ENCODE data around the gene SPTBN4. TPM values are rescaled to one million over a fixed set of nuclear protein-coding genes. Genes with fewer than 3 reads are reported as not detected.
"Not testable (repeated sequence)": the region's sequence is repeated elsewhere in the genome, so short reads cannot be mapped to it uniquely, and the experiment has no call there.

Gene SPTBN4
- total and polyA plus RNA-seq, 2 experiments from 2014 or later, result 0.67 to 1.3 TPM

DNA sequence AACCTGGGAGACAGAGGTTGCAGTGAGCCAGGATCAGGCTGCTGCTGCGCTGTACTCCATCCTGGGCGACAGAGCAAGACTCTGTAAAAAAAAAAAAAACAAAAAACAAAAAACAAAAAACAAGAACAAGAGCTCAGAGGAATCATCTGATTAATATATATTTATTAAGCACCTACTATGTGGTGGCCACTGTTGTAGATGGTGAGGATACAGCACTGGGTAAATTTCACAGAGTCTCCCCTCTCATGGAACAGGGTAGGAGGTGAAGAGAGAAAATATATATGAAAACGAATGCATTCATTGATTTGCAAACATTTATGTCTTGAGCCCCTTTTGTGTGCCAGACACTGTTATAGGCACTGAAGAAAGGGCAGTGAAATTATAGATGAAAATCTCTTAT lies 35.1 kb upstream of the SPTBN4 start:
- Histone ChIP-seq H3K4me2 (no peak overlapping the region), H3K27me3 (no peaks in the 10 kb centered on the region), H3K4me1 (ENCODE audit: insufficient read depth) (peaks cover 19% of the 10 kb centered on the region), H2AFZ (no peak overlapping the region), H3K9me2 (replicated peaks; ENCODE audit: insufficient read depth) (no peaks in the 10 kb centered on the region), H3K27ac (peak overlapping the region; percentile 97), H4K20me1 (ENCODE audit: insufficient read depth, poor library complexity, severe bottlenecking) (no peaks in the 10 kb centered on the region), H3K4me3 (no peak overlapping the region), H3K9me3 (ENCODE audit: low read depth) (no peaks in the 10 kb centered on the region), H3K79me2 (peaks cover 14% of the 10 kb centered on the region), H3K36me3 (replicated peaks; ENCODE audit: insufficient read depth, low read depth) (no peaks in the 10 kb centered on the region)
- no peak for DNase-seq (ENCODE audit: low spot score)
- TF ChIP-seq, protein P1, sequence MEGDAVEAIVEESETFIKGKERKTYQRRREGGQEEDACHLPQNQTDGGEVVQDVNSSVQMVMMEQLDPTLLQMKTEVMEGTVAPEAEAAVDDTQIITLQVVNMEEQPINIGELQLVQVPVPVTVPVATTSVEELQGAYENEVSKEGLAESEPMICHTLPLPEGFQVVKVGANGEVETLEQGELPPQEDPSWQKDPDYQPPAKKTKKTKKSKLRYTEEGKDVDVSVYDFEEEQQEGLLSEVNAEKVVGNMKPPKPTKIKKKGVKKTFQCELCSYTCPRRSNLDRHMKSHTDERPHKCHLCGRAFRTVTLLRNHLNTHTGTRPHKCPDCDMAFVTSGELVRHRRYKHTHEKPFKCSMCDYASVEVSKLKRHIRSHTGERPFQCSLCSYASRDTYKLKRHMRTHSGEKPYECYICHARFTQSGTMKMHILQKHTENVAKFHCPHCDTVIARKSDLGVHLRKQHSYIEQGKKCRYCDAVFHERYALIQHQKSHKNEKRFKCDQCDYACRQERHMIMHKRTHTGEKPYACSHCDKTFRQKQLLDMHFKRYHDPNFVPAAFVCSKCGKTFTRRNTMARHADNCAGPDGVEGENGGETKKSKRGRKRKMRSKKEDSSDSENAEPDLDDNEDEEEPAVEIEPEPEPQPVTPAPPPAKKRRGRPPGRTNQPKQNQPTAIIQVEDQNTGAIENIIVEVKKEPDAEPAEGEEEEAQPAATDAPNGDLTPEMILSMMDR (IDR thresholded peaks at IDR 0.05; ENCODE audit: poor library complexity), result no peak
- TF ChIP-seq EZH2 (IDR thresholded peaks at IDR 0.05; ENCODE audit: borderline replicate concordance) (no peak), EZH2phosphoT487 (IDR thresholded peaks at IDR 0.05; ENCODE audit: low read depth, severe bottlenecking, unreplicated experiment) (no peak)
- 99% methylated on average over 3 of the region's 3 CpGs for WGBS (ENCODE audit: low lambda C conversion rate, missing lambda C conversion rate)

DNA sequence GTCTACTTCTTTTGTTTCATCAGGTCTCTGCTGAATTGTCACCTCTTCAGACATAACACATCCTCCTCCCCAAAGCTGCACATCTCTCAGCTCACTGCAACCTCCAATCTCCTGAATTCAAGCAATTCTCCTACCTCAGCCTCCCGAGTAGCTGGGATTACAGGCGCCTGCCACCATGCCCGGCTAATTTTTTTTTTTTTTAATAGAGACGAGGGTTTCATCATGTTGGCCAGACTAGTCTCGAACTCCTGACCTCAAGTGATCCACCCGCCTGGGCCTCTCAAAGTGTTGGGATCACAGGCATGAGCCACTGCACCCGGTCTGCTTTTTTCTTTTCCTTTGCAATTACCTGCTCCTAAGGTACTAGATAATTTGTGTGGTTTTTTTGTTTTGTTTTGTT lies 34.0 kb upstream of the SPTBN4 start:
- WGBS (ENCODE audit: low lambda C conversion rate, missing lambda C conversion rate), result 65% methylated on average over 7 of the region's 7 CpGs
- H2AFZ ChIP-seq, result peak overlapping the region; percentile 52
- H3K4me1 ChIP-seq (ENCODE audit: insufficient read depth), result peaks cover 19% of the 10 kb centered on the region
- not testable (repeated sequence) for H4K20me1 ChIP-seq (ENCODE audit: insufficient read depth, poor library complexity, severe bottlenecking); DNase-seq (ENCODE audit: low spot score); H3K9me2 ChIP-seq (replicated peaks; ENCODE audit: insufficient read depth); H3K4me3 ChIP-seq; H3K36me3 ChIP-seq (replicated peaks; ENCODE audit: insufficient read depth, low read depth); H3K27me3 ChIP-seq; H3K9me3 ChIP-seq (ENCODE audit: low read depth)
- peak overlapping the region; percentile 76 for H3K4me2 ChIP-seq
- H3K79me2 ChIP-seq, result peaks cover 14% of the 10 kb centered on the region
- peak overlapping the region; percentile 97 for H3K27ac ChIP-seq

DNA sequence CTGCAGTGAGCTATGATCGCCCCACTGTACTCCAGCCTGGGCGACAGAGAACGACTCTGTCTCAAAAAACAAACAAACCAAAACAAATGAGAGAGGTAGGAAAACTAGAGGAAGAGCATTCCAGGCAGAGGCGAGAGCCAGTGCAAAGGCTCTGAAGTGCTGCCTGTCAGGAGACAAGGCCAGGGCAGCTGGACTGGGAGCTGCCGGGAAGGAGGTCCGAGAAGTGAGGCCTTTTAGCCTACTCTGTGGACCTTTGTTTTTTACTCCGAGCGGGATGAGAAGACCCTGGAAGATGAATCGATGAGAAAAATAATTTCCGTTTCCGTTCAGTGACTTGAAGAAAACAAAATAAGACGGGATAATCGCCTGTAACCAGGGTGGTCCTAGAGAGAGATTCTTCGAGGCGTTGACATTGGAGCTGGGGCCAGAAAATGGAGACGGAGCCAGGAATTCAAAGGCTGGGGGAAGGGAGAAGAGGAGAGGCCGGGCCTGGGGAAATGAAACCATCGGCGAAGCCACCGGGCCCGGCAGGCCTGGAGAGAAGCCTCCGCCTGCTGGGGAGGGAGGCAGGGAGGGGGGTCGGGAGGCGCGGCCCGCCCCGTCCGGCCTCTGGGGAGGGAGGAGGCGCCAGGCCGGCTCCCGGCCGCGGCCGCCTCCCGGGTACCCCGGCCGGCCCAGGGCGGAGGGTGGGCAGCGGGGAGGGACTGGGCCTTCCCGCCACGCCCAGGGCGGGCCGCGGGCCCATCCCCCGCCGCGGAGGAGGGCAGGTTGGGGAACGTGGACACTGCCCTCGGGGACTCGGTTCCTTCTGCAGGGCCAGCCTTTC lies 33.2 kb upstream of the SPTBN4 start:
- Histone ChIP-seq H3K9me2 (replicated peaks; ENCODE audit: insufficient read depth) (no peaks in the 10 kb centered on the region), H3K79me2 (peaks cover 14% of the 10 kb centered on the region), H3K27ac (peak overlapping the region; percentile 97), H3K27me3 (no peaks in the 10 kb centered on the region), H3K36me3 (replicated peaks; ENCODE audit: insufficient read depth, low read depth) (no peaks in the 10 kb centered on the region), H3K9me3 (ENCODE audit: low read depth) (no peaks in the 10 kb centered on the region), H2AFZ (peak overlapping the region; percentile 52), H3K4me1 (ENCODE audit: insufficient read depth) (peaks cover 19% of the 10 kb centered on the region), H3K4me3 (peak overlapping the region; percentile 31), H3K4me2 (peak overlapping the region; percentile 76), H4K20me1 (ENCODE audit: insufficient read depth, poor library complexity, severe bottlenecking) (no peaks in the 10 kb centered on the region)
- TF ChIP-seq EZH2 (IDR thresholded peaks at IDR 0.05; ENCODE audit: borderline replicate concordance), result no peak
- no peak for TF ChIP-seq EZH2phosphoT487 (IDR thresholded peaks at IDR 0.05; ENCODE audit: low read depth, severe bottlenecking, unreplicated experiment)
- TF ChIP-seq, protein P1 (IDR thresholded peaks at IDR 0.05; ENCODE audit: poor library complexity), result no peak
- peak; percentile 96 for DNase-seq (ENCODE audit: low spot score)
- 3% methylated on average over 22 of the region's 50 CpGs for WGBS (ENCODE audit: low lambda C conversion rate, missing lambda C conversion rate)

DNA sequence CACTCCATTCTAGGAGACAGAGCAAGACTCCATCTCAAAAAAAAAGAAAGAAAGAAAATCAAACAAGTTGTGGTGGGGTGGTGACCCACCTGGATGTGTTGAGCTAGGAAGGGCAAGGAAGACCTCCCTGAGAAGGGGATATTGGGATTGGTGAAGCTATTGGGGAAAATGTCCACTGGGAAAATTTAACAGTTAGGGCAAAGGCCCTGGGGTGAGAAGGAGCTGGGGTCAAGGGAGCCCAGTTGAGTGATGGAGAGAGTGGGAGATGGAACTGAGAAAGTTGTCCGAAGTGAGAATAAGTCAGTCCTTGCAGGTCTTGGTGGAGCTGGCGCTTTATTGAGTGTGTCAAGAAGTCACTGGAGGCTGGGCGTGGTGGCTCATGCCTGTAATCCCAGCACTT lies 28.5 kb upstream of the SPTBN4 start:
- Histone ChIP-seq H2AFZ (no peak overlapping the region), H3K27me3 (no peaks in the 10 kb centered on the region), H4K20me1 (ENCODE audit: insufficient read depth, poor library complexity, severe bottlenecking) (peaks cover 28% of the 10 kb centered on the region), H3K4me1 (ENCODE audit: insufficient read depth) (peaks cover 25% of the 10 kb centered on the region), H3K79me2 (peaks cover 35% of the 10 kb centered on the region), H3K4me2 (no peak overlapping the region), H3K27ac (no peak overlapping the region), H3K9me2 (replicated peaks; ENCODE audit: insufficient read depth) (no peaks in the 10 kb centered on the region), H3K4me3 (no peak overlapping the region), H3K9me3 (ENCODE audit: low read depth) (no peaks in the 10 kb centered on the region), H3K36me3 (replicated peaks; ENCODE audit: insufficient read depth, low read depth) (no peaks in the 10 kb centered on the region)
- WGBS (ENCODE audit: low lambda C conversion rate, missing lambda C conversion rate), result 96% methylated on average over 3 of the region's 3 CpGs
- DNase-seq (ENCODE audit: low spot score), result no peak
- TF ChIP-seq EZH2 (IDR thresholded peaks at IDR 0.05; ENCODE audit: borderline replicate concordance), result no peak
- no peak for TF ChIP-seq EZH2phosphoT487 (IDR thresholded peaks at IDR 0.05; ENCODE audit: low read depth, severe bottlenecking, unreplicated experiment)
- TF ChIP-seq, protein P1 (IDR thresholded peaks at IDR 0.05; ENCODE audit: poor library complexity), result no peak
